ENCODE data around the gene USF3.

The USF3 gene

GRCh38 chr3:113695786-113696645, at the start of gene USF3:
Gene USF3, minus strand, starts transcription at chr3:113696642. Its CDS starts 21,764 bp downstream, at chr3:113674878.
- peak; percentile 91 for DNase-seq (ENCODE audit: low spot score)

- DNase-seq (ENCODE audit: low spot score) = peak; percentile 94
Measured at GRCh38 chr3:113745756-113746547, 49.5 kb upstream of the USF3 start, which contains the start of gene NAA50. Gene NAA50, minus strand, starts transcription at chr3:113746249. Its CDS starts 300 bp downstream, at chr3:113745949.

- DNase-seq (ENCODE audit: low spot score) = peak; percentile 78
Measured at GRCh38 chr3:113744941-113745755, 48.7 kb upstream of the USF3 start.

GRCh38 chr3:113743006-113743630, 46.7 kb upstream of the USF3 start:
- DNase-seq (ENCODE audit: low spot score) = no peak

- no peak for DNase-seq (ENCODE audit: low spot score)
Measured at GRCh38 chr3:113741620-113742019, 45.2 kb upstream of the USF3 start.

- no peak for DNase-seq (ENCODE audit: low spot score)
Measured at GRCh38 chr3:113741086-113741485, 44.6 kb upstream of the USF3 start.

- DNase-seq (ENCODE audit: low spot score) = peak; percentile 22
Measured at GRCh38 chr3:113736548-113737089, 40.2 kb upstream of the USF3 start.

- DNase-seq (ENCODE audit: low spot score) = no peak
Measured at GRCh38 chr3:113731694-113732093, 35.3 kb upstream of the USF3 start.

- no peak for DNase-seq (ENCODE audit: low spot score)
Measured at GRCh38 chr3:113730550-113730949, 34.1 kb upstream of the USF3 start.

- no peak for DNase-seq (ENCODE audit: low spot score)
Measured at GRCh38 chr3:113728661-113729060, 32.2 kb upstream of the USF3 start.

GRCh38 chr3:113721636-113722035, 25.2 kb upstream of the USF3 start:
- DNase-seq (ENCODE audit: low spot score) = no peak

- no peak for DNase-seq (ENCODE audit: low spot score)
Measured at GRCh38 chr3:113719758-113720157, 23.3 kb upstream of the USF3 start.

GRCh38 chr3:113719294-113719693, 22.9 kb upstream of the USF3 start:
- DNase-seq (ENCODE audit: low spot score) = no peak

GRCh38 chr3:113717818-113718217, 21.4 kb upstream of the USF3 start:
- no peak for DNase-seq (ENCODE audit: low spot score)

GRCh38 chr3:113717308-113717707, 20.9 kb upstream of the USF3 start:
- DNase-seq (ENCODE audit: low spot score) = no peak

GRCh38 chr3:113714702-113715101, 18.3 kb upstream of the USF3 start:
- DNase-seq (ENCODE audit: low spot score) = no peak

- DNase-seq (ENCODE audit: low spot score) = no peak
Measured at GRCh38 chr3:113712129-113712528, 15.7 kb upstream of the USF3 start.

- DNase-seq (ENCODE audit: low spot score) = no peak
Measured at GRCh38 chr3:113707835-113708234, 11.4 kb upstream of the USF3 start.

- DNase-seq (ENCODE audit: low spot score) = peak; percentile 34
Measured at GRCh38 chr3:113698956-113699355, 2.5 kb upstream of the USF3 start.

GRCh38 chr3:113698213-113698742, 1.8 kb upstream of the USF3 start:
- DNase-seq (ENCODE audit: low spot score) = no peak

- peak; percentile 18 for DNase-seq (ENCODE audit: low spot score)
Measured at GRCh38 chr3:113697500-113698090, 1.2 kb upstream of the USF3 start.
